Stimulated activated CD4-positive, alpha-beta T cell treated with anti-CD3 and anti-CD28 coated beads, Interleukin-2, amount 100 ng/mL, for 48 hours (primary cell): ENCODE measurements around the gene USP48.
A peak's percentile ranks its signal among the peaks of the same experiment; 100 is the strongest.
"Not testable (repeated sequence)": the region's sequence is repeated elsewhere in the genome, so short reads cannot be mapped to it uniquely, and the experiment has no call there.

Source experiments
- DNase-seq, 2 donors: peaks; one replicate each; pipeline ENCODE4 v3.0.0-alpha.2; 2020

The USP48 gene

DNA sequence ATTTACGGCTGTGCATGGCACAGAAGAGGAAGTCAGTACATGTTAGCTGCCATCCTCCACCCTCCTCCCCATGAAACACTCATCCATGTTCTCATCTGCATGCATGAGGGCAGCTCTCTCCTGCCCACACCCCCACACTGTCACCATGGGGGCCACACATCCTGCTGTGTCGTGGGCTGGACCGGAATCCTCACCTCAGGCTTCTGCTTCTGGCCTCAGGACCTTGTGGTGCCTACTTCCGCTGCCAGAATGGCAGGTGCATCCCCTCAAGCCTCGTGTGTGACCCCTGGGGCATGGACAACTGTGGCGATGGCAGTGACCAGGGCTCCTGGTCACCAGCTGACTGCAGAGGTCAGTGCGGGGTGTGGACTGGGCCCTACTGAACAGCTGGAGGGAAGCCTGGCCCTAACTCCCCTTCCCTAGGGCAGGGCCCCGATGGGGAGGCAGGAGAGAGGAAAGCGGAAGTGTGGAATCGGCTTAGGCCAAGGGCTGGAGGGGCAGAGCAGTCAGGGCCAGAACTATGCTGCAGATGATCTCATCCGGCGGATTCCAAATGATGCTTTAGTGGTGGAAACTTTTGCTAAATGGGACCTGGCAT, 32.9 kb upstream of the USP48 start:
- DNase-seq: no peak

DNA sequence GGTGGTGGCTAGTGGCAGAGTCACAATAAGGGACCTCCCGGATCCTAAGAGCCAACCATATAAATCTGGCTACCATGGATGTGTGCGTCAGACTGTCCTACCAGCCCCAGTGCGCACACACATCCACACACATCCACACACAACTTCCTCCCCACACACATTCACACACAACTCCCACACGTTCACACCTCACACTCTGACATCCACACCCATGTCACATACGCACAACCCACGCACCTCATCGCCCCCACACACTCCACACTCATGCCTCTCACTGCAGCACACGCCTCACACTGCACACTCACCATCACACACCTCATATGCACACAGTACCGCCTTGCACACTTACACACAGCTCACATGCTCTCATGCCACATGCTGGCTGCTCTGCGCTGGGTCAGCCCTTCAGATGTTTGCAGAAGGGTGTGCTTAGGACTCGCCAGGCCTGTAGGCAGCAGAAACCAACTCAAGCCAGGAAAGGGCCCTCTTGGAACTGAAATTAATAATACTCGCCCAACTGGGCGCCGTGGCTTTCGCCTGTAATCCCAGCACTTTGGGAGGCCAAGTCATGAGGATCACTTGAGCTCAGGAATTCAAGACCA, 32.1 kb upstream of the USP48 start:
- DNase-seq: no peak

DNA sequence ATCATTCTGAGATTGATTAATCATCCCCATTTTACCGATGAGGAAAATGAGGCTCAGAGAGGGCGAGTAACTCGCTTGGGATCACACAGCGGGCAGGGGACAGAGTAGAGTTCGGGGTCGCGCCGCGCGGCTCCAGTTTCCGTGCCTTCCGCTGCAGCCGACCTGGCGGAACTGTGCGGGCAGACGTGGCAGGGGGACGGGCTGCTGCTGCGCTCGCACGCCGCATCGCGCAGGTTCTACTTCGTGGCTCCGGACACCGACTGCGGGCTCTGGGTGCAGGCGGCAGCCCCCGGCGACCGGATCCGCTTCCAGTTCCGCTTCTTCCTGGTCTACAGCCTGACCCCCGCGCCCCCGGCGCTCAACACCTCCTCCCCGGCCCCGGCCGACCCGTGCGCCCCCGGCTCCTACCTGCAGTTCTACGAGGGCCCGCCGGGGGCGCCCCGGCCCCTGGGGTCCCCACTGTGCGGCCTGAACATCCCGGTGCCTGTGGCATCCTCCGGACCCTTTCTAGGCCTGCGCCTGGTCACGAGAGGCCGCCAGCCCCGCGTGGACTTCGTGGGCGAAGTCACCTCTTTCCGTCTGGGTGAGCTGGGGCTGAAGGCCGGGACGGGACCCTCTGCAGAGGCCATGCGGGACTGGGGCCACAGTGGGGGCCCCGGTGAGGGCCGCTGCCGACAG, 31.4 kb upstream of the USP48 start:
- DNase-seq: peak; percentile 9 to 50

DNA sequence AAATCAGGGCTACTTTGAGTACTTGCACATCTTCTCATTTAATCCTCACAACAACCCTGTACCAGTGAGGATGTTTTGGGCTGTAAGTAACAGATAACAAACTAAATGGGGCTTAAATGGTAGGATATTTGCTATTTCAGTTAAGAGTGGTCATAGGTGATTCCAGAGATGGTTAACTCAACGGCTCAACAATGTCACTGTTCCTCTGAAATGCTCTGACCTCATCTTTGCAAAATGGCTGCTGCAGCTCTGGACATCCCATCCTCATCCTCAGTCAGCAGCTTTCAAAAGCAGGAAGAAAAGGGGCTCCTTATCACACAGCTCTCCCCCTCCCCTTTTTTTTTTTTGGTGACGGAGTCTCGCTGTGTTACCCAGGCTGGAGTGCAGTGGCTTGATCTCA, 30.6 kb upstream of the USP48 start:
- no peak for DNase-seq

DNA sequence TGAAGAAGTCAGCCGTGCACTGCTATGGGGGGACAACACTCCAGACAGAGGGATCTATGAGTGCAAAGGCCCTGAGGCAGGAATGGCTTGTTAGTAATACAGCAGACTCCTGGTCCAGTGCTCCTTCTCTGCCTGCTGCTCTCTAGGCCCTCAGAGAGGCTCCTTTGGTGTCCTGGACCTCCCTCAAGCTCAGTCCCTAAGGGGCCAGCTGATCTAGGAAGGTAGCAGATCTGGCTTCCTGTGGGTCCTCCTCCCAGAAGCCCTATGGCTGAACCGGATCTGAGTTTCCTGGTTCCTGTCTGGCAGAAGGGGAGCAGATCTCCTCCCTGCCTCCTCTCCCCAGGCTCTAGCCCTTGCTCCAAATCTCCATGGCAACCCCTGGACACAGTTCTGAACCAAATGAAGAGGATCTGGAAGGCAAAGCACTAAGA, 28.9 kb upstream of the USP48 start, which contains the start of gene LDLRAD2:
LDLRAD2 (plus strand) TSS at position 391 of the 431 bp plus-strand sequence. CDS start 187 bp downstream, outside the sequence.
- no peak for DNase-seq

DNA sequence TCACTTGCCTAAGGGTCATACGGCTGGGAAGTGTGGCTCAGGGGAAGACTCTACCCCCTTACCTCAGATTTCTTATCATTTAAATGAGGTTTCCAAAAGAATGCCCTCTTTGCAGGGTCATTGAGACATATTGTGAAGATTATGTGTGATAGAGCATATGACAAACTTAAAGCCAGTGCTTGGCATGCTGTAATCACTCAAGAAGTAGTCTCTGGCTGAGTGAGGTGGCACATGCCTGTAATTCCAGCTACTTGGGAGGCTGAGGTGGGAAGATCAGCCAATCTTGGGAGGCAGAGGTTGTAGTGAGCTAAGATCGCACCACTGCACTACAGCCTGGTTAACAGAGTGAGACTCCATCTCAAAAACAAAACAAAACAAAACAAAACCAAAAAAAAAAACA, 21.6 kb upstream of the USP48 start:
- no peak for DNase-seq

DNA sequence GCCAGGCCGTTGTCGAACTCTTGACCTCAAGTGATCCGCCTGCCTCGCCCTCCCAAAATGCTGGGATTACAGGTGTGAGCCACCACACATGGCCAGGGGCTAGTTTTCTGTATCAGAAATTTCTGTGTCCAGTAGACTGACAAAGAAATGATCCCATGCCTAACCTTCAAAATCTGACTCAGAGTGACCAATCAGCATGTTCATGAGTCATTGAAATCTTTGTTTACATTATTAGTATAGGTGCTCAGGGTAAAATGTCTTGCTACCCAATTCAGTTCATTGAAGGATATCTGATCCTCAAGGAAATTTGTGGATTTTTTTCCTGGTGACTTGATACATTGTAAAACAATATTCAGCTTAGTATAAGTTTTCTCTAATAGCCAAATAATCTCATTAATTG, 18.2 kb upstream of the USP48 start:
- DNase-seq: no peak

DNA sequence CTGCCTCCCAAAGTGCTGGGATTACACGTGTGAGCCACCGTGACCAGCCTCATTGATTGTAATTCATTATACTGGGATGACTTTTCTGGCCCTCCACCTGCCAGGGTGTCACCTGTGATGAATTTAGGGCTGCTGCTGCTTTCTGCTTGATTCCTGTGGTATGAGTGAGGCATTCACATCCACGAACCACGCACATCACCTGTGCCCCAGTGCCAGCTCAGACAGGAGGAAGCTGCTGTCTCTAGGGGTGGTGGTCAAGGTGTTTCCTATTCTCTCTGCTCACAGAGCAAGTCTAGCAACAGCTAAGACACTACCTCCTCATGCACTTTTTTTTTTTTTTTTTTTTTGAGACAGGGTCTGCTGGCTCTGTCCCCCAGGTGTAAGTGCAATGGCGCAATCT, 16.8 kb upstream of the USP48 start:
- DNase-seq: no peak

DNA sequence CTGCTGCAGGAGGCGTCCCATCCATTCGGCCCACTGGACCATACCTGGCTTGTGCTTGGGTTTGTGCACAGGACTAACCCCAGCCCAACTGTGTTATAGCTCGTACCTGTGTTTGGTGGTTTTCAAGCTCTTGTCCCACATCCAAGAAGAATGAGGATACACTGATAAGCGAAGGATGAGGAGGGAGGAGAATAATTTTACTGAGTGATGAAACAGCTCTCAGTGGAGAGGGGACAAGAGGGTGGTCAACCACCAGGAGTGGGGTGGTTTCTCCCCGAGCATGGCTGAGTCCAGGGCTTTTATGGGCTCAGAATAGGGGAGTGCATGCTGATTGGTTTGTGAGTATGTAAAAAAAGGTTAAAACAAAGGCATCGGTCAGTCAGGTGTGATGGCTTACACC, 12.1 kb upstream of the USP48 start:
- DNase-seq: no peak

DNA sequence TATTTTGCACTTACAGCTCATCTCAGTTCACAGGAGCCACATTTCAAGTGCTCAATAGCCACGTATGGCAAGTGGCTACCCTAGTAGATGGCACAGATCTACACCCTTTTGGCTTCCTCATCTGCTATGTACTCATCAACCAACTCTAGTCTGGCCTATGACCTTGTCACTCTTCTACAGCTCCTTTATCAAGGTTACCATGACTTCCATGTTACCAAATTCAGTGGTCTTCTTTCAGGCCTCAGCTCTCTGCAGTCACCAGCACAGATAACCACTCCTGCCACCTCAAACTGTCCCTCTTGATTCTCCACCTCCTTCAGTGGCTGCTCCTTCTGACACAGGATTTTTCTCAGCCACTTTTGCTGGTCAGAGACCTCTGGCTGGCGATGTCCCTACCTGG, 11.7 kb upstream of the USP48 start:
- no peak for DNase-seq

DNA sequence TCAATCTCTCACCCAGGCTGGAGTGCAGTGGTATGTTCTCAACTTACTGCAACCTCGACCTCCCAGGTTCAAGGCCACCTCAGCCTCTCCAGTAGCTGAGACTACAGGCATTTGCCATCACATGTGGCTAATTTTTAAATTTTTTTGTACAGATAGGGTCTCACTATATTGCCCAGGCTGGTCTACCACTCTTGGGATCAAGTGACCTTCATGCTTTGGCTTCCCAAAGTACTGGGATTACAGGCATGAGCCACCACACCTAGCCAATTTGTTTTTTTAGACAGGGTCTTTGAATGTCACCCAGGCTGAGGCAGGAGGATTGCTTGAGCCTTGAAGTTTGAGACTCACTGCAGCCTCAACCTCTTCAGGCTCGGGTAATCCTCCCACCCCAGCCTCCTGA, 10.2 kb upstream of the USP48 start:
- no peak for DNase-seq

DNA sequence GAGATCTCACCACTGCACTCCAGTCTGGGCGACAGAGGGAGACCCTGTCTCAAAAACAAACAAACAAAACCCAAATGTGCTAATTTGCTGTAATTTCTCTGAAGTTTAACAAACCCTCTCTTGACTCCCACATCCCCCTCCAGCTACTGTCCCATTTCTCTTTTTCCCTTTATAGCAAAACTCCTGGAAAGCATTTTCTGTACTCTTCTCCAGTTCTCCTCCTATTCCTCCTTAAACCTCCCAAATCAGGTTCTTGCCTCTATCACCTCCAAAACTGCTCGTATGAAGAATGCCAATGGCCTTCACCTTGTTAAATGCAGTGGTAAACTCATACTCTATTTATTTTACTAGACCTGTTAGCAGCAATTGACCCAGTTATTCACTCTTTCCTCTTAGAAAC, 3.7 kb upstream of the USP48 start:
- DNase-seq: no peak

DNA sequence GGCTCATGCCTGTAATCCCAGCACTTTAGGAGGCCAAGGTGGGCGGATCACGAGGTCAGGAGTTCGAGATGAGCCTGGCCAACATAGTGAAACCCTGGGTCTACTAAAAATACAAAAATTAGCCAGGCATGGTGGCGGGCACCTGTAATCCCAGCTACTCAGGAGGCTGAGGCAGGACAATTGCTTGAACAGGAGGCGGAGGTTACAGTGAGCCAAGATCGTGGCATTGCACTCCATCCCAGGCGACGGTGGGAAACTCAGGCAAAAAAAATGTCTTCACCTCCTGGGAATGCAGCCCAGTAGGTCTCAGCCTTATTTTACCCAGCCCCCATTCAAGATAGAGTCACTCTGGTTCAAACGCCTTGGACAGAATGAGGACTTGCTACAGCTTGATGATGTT, 2.8 kb upstream of the USP48 start:
- DNase-seq: not testable (repeated sequence)

DNA sequence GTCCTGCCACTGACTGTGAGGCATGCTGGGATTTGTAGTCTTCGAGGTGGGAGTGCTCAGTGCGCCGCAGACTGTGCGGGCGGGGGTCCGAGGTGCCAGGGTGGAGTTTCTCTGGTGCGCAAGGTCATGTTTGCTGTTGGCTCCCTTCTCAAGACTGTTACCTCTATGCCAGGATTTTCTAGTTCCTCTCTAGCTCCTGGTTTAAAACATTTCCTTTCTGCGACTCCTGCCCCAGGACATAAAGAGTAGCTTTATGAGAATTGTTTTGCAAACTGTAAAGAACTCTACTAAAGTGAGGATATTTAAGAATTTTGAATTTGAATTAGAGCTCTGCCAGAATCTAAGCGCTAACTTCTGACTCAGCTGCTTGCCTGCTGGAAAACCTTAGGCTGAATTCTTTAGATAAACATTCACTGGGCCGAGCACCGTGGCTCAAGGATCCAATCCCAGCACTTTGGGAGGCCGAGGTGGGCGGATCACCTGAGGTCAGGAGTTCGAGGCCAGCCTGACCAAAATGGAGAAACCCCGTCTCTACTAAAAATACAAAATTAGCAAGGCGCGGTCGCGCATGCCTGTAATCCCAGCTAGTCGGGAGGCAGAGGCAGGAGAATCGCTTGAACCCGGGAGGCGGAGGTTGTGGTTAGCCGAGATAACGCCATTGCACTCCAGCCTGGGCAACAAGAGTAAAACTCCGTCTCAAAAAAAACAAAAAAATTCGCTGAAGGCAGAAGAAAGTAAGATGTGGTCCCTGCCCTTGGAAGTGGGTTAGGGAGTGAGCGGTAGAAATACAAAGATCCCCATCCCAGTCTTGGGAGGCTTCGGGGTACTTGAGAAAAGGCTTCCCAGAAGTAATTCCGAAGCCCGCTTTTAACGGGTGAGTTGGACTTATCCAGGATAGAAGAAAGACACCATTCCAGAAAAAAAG, 992 bp upstream of the USP48 start:
- no peak for DNase-seq

DNA sequence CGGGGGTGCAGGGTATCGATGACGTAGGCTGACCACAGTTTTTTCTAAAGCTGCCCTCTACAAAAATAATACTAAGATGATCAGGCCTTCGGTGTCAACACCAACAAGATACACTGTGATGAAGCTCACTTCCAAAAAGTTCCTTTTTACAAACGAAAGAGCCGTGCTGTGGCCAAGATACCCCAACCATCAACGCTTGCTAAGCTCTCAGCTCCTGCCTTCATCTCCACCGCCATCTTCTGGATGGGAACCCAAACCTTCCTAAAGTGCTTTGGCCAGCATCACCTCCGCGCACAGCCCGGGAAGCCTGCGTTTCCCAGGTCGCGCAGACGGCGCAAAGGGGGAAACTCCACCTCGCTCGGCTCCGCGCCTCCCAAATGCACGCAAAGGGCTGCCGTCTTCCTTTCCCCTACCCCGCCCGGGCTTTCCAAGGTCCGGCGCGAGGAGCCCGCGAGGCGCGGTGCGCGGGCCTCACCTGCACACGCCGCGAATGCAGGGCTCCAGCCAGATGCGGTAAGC, 541 bp downstream of the USP48 start:
- peak; percentile 28 to 39 for DNase-seq

DNA sequence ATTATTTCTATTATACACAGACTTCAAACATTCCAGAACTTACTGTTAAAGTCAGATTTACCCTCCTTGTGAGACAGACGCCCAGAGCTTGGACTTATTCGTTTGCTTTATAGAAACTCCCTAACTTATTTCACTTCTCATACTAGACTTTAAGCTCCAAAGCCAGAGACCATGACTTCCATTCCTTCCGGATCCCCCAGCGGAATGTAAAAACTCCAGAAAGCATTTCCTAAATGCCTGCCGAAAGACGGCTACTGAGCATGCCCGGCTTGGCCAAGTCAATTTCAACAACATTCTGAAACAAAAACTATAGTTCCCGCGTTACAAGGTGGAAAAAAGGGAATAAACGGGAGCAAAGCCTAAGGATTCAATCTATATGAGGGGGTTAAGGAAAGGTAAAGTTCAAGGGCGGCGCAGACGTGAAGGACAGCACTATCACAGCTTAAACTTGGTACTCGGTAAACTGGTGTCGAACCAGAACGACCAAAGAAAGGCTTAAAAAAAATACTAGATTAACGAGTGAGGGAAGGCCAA, 1.1 kb downstream of the USP48 start:
- DNase-seq: no peak

DNA sequence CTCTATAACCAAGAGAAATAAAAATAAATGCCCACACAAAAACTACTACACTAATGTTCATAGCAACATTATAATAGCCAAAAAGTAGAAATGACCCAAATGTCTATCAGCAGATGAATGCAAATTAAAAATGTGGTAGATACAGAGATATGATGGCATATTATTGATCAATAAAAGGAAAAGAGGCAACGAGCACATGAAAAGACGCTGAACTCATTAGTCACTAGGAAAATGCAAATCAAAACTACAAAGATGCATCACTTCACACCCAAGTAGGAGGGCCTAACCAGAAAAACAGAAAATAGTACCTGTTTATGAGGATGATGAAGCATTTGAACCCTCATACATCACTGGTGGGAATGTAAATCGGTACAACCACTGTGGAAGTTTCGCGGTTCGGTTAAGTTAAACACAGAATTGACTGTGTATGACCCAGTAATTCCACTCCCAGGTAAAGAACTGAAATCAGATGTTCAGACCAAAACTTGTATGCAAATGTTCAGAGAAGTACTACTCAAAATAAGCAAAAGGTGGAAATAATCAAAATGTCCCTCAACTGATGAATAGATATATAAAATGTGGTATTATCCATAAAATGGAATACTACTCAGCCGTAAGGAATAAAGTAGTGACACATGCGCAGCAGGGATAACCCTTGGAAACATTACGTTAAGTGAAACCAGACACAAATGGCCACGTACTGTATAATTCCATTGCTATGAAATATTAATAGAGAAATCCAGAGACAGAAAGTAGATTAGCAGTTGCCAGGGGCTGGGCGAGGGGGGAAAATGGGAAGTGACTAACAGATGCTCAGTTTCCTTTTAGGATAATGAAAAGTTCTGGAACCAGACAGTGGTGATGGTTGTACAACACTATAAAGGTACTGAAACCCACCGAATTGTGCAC, 3.1 kb downstream of the USP48 start:
- DNase-seq: peak in 1 of 2 donors; percentile 42

DNA sequence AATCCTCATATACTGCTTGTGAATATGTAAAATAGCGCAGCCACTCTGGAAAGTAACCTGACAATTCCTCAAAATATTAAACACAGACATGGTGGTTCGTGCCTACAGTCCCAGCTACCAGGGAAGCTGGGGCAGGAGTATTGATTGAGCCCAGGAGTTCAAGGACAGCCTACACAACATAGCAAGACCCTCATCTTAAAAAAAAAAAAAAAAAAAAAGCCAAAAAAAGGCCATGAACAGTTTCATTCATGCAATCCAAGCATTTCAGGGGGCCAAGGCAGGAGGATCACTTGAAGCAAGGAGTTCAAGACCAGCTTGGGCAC, 4.6 kb downstream of the USP48 start:
- no peak for DNase-seq

DNA sequence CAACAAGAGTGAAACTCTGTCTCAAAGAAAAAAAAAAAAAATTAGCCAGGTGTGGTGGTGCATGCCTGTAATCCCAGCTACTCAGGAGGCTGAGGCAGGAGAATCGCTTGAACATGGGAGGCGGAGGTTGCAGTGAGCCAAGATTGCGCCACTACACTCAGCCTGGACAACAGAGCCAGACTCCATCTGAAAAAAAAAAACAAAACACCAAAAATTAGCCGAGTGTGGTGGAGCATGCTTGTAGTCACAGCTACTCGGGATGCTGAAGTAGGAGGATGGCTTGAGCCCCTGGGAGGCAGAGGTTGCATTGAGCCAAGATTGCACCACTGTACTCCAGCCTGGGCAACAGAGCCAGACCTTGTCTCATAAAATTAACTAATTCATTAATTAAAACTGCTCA, 6.0 kb downstream of the USP48 start:
- not testable (repeated sequence) for DNase-seq

DNA sequence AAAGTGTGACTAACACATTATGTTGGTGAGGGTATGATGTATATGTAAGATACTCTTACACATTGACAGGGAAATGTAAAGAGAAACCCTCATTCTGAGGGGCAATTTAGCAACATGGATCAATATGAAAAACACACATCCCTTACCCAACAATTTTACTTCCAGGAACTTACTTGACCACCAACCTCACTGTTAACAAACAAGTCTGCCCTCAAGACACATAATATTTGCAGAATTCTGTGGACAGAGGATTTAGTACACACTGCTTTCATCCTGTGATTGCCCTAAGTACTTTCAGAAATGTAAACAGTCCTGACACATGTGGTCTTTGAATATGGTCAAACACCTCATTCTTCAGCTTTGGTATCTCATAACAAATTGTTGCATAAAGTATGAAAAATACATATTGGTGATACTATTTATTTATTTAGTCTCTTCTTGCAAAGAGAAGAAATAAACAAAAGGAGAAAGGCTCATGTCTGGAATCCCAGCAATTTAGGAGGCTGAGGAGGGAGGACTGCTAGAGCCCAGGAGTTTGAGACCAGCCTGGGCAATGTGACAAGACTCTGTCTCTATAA, 6.9 kb downstream of the USP48 start:
- no peak for DNase-seq

DNA sequence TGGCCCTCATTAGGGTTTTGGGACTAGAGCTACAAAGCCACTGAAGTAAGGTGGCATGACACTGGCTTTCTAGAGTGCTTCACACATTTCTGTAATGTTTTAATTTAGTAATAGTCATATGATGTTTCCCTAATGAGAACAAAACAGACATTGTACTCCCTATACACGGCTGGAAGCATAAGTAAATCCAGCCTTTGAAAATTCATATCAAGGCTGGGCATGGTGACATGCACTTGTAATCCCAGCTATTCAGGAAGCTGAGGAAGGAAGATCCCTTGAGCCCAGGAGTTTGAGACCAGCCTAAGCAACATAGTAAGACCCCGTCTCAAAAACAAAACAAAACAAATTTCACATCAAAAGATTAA, 7.4 kb downstream of the USP48 start:
- DNase-seq: no peak
